GM12873 (cell line): ENCODE results near the gene PMFBP1.

Experiments used
- CTCF ChIP-seq: IDR thresholded peaks from 2 replicates; pipeline ENCODE4 v1.5.1; 2012; ENCODE audit warnings: low read depth, mild to moderate bottlenecking, moderate library complexity, low read length, control low read depth; ENCODE audit not compliant: insufficient read depth; ENCODE audit errors: missing control alignments

PMFBP1 gene

DNA sequence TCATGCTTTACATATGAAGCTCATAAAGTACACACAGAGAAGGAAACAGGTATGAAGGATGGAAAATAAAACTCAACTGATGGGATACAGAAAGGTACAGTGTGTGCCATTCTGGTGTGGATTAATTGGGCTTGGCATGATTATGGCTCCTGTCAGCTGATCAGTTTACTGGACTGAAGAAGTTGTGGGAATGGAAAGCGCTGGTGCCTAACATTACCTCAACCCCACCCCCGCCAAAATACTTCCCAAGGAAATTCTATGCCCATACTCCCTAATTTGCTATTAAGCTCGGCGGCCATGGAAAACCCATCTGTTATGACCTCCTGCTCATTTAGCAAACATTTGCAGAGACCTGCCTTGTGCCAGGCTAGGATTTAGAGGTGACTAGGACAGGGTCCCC, 16.6 kb upstream of the PMFBP1 start:
- TF ChIP-seq CTCF = no peak

DNA sequence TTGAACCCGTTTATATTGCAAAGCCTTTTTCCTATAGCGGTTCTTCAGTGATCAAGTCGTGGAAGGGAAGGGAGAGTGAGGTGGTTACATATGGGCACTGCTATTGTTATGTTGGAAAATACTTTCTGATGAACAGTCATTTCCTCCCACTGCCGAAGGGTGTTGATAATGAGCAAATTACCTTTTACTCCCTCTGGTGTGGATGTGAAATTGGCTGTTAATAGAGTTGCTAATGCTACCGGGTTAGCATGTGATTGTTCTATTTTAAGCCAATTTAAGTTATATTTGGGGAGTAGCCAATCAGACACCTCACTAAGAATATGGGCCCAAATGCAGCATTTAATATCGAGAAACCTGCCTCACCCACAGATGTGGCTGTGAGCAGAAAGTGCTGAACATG, 15.6 kb upstream of the PMFBP1 start:
- no peak for TF ChIP-seq CTCF

GRCh38 chr16:72182976-72183375, 11.0 kb upstream of the PMFBP1 start:
- no peak for TF ChIP-seq CTCF

DNA sequence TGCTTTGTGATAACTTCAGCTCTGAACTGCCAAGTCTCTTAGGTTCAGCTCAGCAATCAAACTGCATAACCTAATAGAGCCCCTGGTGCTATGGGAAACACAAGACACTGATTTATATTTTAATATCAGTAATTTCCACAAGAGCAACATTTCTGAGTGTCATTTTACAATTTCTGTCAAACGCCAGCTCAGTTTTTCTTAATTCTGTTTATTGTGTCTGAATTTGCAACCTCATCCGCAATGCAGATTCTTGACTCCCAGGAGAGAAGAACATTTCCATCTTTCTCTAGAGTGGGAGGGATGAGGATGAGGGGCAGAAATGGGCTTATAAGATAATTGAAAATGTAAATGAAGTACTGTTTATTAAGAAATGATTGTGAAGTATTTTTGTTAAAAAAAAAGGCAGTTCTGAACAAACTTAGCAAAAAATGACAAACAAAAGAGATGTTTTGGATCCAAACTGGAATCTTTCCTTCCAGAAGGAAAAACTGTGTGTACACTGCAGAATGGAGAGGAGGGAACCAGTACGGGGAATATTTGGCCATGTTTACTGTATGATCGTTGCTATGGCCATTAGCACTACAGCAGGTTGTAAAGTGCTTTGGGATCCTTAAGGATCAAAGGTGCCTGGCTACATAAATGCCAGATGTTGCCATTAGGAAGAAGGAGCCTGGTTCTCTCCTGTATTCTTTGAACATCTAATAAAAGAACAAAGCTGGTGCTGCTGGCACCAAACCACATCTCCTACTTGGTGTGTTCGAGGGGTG, 7.4 kb upstream of the PMFBP1 start:
- no peak for TF ChIP-seq CTCF

DNA sequence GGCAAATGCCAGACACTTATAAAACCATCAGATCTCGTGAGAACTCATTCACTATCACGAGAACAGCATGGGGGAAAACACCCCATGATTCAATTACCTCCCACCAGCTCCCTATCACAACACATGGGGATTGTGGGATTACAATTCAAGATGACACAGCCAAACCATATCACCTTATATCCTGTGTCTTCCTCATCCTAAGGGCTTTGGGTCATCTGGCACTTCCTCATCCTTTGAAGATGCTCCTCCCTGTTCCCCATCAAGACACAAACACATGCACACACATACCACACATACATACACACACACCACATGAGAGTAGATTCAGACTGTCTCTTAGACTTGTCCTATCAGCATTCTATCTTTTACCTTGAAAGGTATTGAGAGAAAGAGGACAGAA, 2.8 kb upstream of the PMFBP1 start:
- no peak for TF ChIP-seq CTCF

DNA sequence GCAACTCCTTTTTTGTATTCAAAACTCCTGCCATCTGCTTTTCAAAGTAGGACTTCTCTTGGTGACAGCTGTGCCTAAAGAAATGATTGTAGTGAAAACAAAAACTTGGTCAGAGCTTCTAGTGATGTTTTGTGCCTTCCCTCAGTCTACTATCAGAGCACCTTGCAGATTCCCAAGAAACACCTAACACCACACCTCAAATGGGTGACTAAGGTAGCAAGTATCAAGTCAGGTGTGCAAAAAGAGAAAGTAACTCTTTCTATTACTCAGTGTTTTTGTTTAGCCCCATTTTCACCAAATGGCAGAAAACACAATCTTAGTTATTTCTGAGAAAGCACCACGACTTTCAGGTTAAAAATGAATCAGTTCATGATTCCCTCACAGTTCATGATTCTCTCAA, 2.0 kb upstream of the PMFBP1 start:
- no peak for TF ChIP-seq CTCF

DNA sequence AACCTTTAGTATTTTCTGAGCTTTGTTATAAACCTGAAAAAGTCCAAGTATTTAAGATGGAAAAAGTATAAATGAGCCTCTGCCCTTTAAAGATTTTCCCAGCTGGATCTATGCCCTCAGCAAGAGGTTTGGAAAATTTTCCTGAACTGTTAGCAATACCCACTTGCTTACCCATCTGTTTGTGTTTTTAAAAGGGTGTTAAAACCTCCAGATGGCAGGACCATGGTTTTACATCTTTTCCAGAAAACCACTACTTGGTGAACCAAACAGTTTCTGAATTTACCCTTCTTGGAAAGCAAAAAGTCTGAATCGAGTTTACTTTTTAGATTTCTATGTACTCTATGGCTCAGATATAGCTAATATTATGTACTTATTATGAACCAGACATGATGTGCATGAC, 719 bp downstream of the PMFBP1 start:
- TF ChIP-seq CTCF = no peak
